Measurements from ENCODE around the gene CYREN. TPM values are rescaled to one million over a fixed set of nuclear protein-coding genes. Genes with fewer than 3 reads are reported as not detected.

CYREN gene
- total RNA-seq, 1 donor from 2014 or later = 50.1 TPM

- no peak overlapping the region for H3K4me3 Mint-ChIP-seq (ENCODE audit: low read depth)
- H3K36me3 Mint-ChIP-seq (ENCODE audit: low read depth) = peaks cover 76% of the 10 kb centered on the region
- H3K27me3 Mint-ChIP-seq (ENCODE audit: low read depth) = no peaks in the 10 kb centered on the region
- DNase-seq (ENCODE audit: low spot score) = no peak
- peaks cover 3% of the 10 kb centered on the region for H3K4me1 Mint-ChIP-seq (ENCODE audit: low read depth)
- H3K9me3 Mint-ChIP-seq = no peaks in the 10 kb centered on the region
- no peak overlapping the region for H3K27ac Mint-ChIP-seq
- intact Hi-C loops (cut with micrococcal nuclease) = no loop called here
Measured at GRCh38 chr7:135194494-135195095, 24.1 kb upstream of the CYREN start.

GRCh38 chr7:135193615-135194081 lies 23.1 kb upstream of the CYREN start:
- Mint-ChIP-seq H3K36me3 (ENCODE audit: low read depth) (peaks cover 76% of the 10 kb centered on the region), H3K4me1 (ENCODE audit: low read depth) (peaks cover 3% of the 10 kb centered on the region), H3K9me3 (no peaks in the 10 kb centered on the region), H3K27ac (no peak overlapping the region), H3K27me3 (ENCODE audit: low read depth) (no peaks in the 10 kb centered on the region), H3K4me3 (ENCODE audit: low read depth) (no peak overlapping the region)
- intact Hi-C loops (cut with micrococcal nuclease) = no loop called here
- DNase-seq (ENCODE audit: low spot score) = no peak

- Mint-ChIP-seq H3K27ac (no peak overlapping the region), H3K27me3 (ENCODE audit: low read depth) (no peaks in the 10 kb centered on the region), H3K36me3 (ENCODE audit: low read depth) (peaks cover 75% of the 10 kb centered on the region), H3K9me3 (no peaks in the 10 kb centered on the region), H3K4me1 (ENCODE audit: low read depth) (no peaks in the 10 kb centered on the region), H3K4me3 (ENCODE audit: low read depth) (no peak overlapping the region)
- intact Hi-C loops (cut with micrococcal nuclease) = no loop called here
- no peak for DNase-seq (ENCODE audit: low spot score)
Measured at GRCh38 chr7:135192914-135193536, 22.5 kb upstream of the CYREN start.

DNA sequence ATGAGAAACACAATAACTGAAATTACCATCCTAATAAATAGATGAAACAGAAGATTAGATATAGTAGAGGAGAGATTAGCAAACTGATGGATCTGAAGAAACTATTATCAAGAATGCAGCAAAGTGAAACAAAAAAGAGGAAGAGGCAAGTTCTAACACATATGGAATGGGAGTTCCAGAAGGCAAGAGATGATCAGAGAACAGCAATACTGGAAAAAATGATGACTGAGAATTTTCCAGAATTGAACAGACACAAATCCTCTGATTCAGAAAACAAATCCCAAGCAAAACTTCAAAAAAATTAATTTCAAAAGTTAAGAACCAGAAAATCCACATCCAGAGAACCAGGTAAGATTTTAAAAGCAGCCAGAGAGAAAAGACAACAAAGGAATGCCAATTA lies 20.2 kb upstream of the CYREN start:
- peaks cover 78% of the 10 kb centered on the region for H3K36me3 Mint-ChIP-seq (ENCODE audit: low read depth)

GRCh38 chr7:135189961-135190360 lies 19.5 kb upstream of the CYREN start:
- Mint-ChIP-seq H3K4me3 (ENCODE audit: low read depth) (no peak overlapping the region), H3K36me3 (ENCODE audit: low read depth) (peaks cover 83% of the 10 kb centered on the region)
- DNase-seq (ENCODE audit: low spot score) = no peak

More for the DNA sequence above, 20.2 kb upstream of the CYREN start:
- H3K27ac Mint-ChIP-seq = no peak overlapping the region
- DNase-seq (ENCODE audit: low spot score) = no peak
- no peaks in the 10 kb centered on the region for H3K9me3 Mint-ChIP-seq
- intact Hi-C loops (cut with micrococcal nuclease) = no loop called here
- no peaks in the 10 kb centered on the region for H3K4me1 Mint-ChIP-seq (ENCODE audit: low read depth)
- H3K27me3 Mint-ChIP-seq (ENCODE audit: low read depth) = no peaks in the 10 kb centered on the region
- H3K4me3 Mint-ChIP-seq (ENCODE audit: low read depth) = no peak overlapping the region

DNA sequence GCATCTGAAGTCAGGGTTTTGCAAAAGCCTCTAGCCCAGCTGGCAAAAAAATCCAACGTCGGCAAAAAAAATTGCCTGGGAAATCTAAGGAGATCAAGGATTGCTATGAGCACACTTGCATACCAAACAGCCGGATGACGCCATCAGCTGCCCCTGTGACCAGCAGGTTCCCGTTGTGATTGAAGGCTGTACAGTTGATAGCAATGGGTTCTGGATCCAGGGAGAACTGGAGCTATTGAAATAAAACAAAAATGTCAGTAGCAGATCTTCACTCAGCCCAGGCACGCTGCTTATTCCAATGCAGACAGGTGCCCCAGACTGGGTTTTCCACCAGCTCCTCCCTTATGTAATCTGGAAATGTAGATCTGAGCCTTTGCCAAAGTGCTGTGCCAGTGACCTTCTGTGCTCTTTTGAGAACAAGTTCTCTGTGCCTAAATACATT lies 18.7 kb upstream of the CYREN start:
- Mint-ChIP-seq H3K4me1 (ENCODE audit: low read depth) (no peaks in the 10 kb centered on the region), H3K4me3 (ENCODE audit: low read depth) (no peak overlapping the region), H3K36me3 (ENCODE audit: low read depth) (peaks cover 81% of the 10 kb centered on the region), H3K9me3 (no peaks in the 10 kb centered on the region), H3K27ac (no peak overlapping the region), H3K27me3 (ENCODE audit: low read depth) (no peaks in the 10 kb centered on the region)
- no peak for DNase-seq (ENCODE audit: low spot score)
- intact Hi-C loops (cut with micrococcal nuclease) = no loop called here

More at GRCh38 chr7:135189961-135190360, 19.5 kb upstream of the CYREN start:
- intact Hi-C loops (cut with micrococcal nuclease) = no loop called here
- no peaks in the 10 kb centered on the region for H3K4me1 Mint-ChIP-seq (ENCODE audit: low read depth)
- no peaks in the 10 kb centered on the region for H3K27me3 Mint-ChIP-seq (ENCODE audit: low read depth)
- H3K9me3 Mint-ChIP-seq = no peaks in the 10 kb centered on the region
- H3K27ac Mint-ChIP-seq = no peak overlapping the region

GRCh38 chr7:135188298-135188984 lies 17.9 kb upstream of the CYREN start:
- H3K9me3 Mint-ChIP-seq = no peaks in the 10 kb centered on the region
- no peak for DNase-seq (ENCODE audit: low spot score)
- no peak overlapping the region for H3K4me3 Mint-ChIP-seq (ENCODE audit: low read depth)
- H3K36me3 Mint-ChIP-seq (ENCODE audit: low read depth) = peaks cover 82% of the 10 kb centered on the region
- no peak overlapping the region for H3K27ac Mint-ChIP-seq
- intact Hi-C loops (cut with micrococcal nuclease) = no loop called here
- no peaks in the 10 kb centered on the region for H3K4me1 Mint-ChIP-seq (ENCODE audit: low read depth)
- H3K27me3 Mint-ChIP-seq (ENCODE audit: low read depth) = no peaks in the 10 kb centered on the region

DNA sequence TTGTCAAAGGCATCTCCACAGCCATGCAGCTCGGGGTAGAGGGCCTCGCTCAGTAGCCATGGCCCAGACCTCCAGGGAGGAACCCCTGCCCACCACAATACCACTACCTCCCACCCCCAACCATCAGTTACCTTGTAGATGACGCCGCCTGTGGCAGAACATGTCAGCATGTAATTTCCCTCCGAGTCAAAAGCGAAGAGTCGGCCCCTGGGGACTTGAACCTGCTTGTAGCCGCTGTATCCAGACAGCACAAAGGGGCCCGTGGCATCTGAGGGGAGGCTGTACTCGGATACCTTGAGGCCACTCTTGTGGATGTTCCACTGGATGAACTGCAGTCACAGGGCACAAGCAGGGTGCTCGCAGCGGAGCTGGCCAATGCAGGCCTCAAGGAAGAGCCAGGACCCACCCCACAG lies 16.3 kb upstream of the CYREN start:
- intact Hi-C loops (cut with micrococcal nuclease) = no loop called here
- H3K27ac Mint-ChIP-seq = no peak overlapping the region
- no peak for DNase-seq (ENCODE audit: low spot score)
- peaks cover 7% of the 10 kb centered on the region for H3K9me3 Mint-ChIP-seq
- H3K4me1 Mint-ChIP-seq (ENCODE audit: low read depth) = no peaks in the 10 kb centered on the region
- H3K4me3 Mint-ChIP-seq (ENCODE audit: low read depth) = no peak overlapping the region
- H3K27me3 Mint-ChIP-seq (ENCODE audit: low read depth) = no peaks in the 10 kb centered on the region
- H3K36me3 Mint-ChIP-seq (ENCODE audit: low read depth) = peaks cover 85% of the 10 kb centered on the region

- Mint-ChIP-seq H3K4me1 (ENCODE audit: low read depth) (no peaks in the 10 kb centered on the region), H3K4me3 (ENCODE audit: low read depth) (no peak overlapping the region), H3K36me3 (ENCODE audit: low read depth) (peaks cover 86% of the 10 kb centered on the region), H3K27me3 (ENCODE audit: low read depth) (no peaks in the 10 kb centered on the region), H3K9me3 (peaks cover 13% of the 10 kb centered on the region), H3K27ac (no peak overlapping the region)
- no peak for DNase-seq (ENCODE audit: low spot score)
- intact Hi-C loops (cut with micrococcal nuclease) = no loop called here
Measured at GRCh38 chr7:135186261-135186540, 15.7 kb upstream of the CYREN start.

DNA sequence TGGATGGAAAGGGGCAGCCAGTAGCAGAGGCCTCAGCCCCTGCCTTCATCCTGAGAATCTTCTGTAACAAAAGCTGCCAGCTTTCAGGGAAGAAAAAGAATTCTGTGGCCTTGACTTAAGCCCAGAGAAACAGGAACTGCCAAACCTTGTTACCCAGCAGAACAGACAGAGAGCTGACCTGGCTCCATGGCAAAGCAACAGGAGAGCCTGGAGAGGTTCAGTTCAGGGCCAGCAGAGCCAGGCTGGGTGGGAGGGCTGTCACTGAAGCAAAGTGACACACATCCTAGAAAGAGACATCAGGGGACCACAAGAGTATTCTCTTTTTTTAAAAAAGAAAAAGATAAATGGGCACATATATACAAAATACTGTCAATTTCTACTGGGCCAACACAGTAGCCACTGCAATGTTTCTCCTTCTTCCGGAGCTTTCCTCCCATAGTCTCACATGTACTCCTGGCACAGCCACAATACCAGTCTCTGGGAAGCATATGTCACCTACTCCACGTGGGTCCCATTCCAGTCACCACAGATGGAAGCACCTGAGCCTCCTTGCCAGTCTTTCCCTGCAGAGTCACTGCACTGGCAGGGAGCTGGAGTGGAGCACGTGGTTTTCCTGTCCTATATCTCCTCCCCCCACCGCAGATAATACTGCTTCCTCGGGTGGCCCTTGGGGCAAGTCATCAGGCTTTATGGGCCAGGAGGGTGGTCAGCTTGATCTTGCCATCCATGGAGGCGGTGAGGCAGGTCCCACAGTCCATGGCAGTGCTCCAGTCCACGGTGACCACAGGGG lies 15.2 kb upstream of the CYREN start:
- peaks cover 87% of the 10 kb centered on the region for H3K36me3 Mint-ChIP-seq (ENCODE audit: low read depth)
- no peak overlapping the region for H3K4me3 Mint-ChIP-seq (ENCODE audit: low read depth)
- no peaks in the 10 kb centered on the region for H3K27me3 Mint-ChIP-seq (ENCODE audit: low read depth)
- peaks cover 17% of the 10 kb centered on the region for H3K9me3 Mint-ChIP-seq
- DNase-seq (ENCODE audit: low spot score) = no peak
- intact Hi-C loops (cut with micrococcal nuclease) = no loop called here
- no peaks in the 10 kb centered on the region for H3K4me1 Mint-ChIP-seq (ENCODE audit: low read depth)
- no peak overlapping the region for H3K27ac Mint-ChIP-seq

DNA sequence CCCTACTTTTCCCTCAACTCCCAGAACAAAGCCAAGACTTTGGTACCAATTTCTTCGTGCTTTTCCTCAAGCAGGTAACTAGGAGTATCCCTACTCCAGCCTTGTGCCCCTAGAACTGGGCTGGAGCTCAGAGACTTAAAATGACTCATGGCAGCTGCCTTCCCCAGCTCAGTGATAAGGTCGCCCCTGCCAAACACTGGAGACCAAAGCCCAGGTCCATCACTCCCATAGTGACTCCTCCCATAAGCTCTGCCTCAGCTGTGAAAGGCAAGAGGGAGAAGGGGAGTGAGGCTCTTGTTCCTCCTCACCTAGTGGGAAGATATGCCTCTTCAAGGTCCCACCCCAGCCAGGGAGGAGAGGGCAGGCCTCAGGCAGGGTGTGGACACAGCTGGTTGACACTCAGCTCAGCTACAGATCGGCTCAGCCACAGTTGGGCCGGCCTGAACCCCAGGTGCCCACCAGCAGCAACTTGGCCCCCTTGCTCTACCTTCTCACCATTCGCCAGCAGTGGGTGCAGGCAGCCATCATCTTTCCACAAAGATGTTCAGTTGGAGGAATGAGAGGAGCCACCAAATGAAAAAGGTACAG lies 13.8 kb upstream of the CYREN start:
- DNase-seq (ENCODE audit: low spot score) = no peak
- Mint-ChIP-seq H3K9me3 (peaks cover 25% of the 10 kb centered on the region), H3K27me3 (ENCODE audit: low read depth) (no peaks in the 10 kb centered on the region), H3K4me1 (ENCODE audit: low read depth) (peaks cover 2% of the 10 kb centered on the region), H3K27ac (no peak overlapping the region), H3K4me3 (ENCODE audit: low read depth) (no peak overlapping the region), H3K36me3 (ENCODE audit: low read depth) (peaks cover 84% of the 10 kb centered on the region)
- intact Hi-C loops (cut with micrococcal nuclease) = no loop called here

GRCh38 chr7:135183478-135183877 lies 13.0 kb upstream of the CYREN start:
- peaks cover 78% of the 10 kb centered on the region for H3K36me3 Mint-ChIP-seq (ENCODE audit: low read depth)
- no peak overlapping the region for H3K27ac Mint-ChIP-seq
- H3K4me3 Mint-ChIP-seq (ENCODE audit: low read depth) = no peak overlapping the region
- peaks cover 29% of the 10 kb centered on the region for H3K9me3 Mint-ChIP-seq
- intact Hi-C loops (cut with micrococcal nuclease) = no loop called here
- H3K27me3 Mint-ChIP-seq (ENCODE audit: low read depth) = no peaks in the 10 kb centered on the region
- H3K4me1 Mint-ChIP-seq (ENCODE audit: low read depth) = peaks cover 2% of the 10 kb centered on the region
- DNase-seq (ENCODE audit: low spot score) = no peak

Measured in activated T-helper 2 cell treated with anti-CD3 and anti-CD28 coated beads, Interferon-gamma antibody, Interleukin-2, Interleukin-4, amounts not matched to agents 10 μg/mL and 5 μg/mL and 100 μg/mL, durations not matched to agents 14 hours and 24 hours and 36 hours (primary cell).